ENCODE results near the gene RAI14. TPM values are rescaled to one million over a fixed set of nuclear protein-coding genes. Genes with fewer than 3 reads are reported as not detected.

Gene RAI14
- total RNA-seq, 2 donors from 2014 or later = 70.7 to 80.1 TPM

- H3K27me3 ChIP-seq (replicated peaks; ENCODE audit: insufficient read depth) = no peaks in the 10 kb centered on the region
- no peak overlapping the region for H3K4me3 ChIP-seq
- no peaks in the 10 kb centered on the region for H3K9me3 ChIP-seq
- no peaks in the 10 kb centered on the region for H3K36me3 ChIP-seq
- DNase-seq (ENCODE audit: low spot score) (no peak), ATAC-seq (ENCODE audit: insufficient number of reproducible peaks, low FRiP score, low read depth) (no peak)
- peaks cover 40 to 46% of the 10 kb centered on the region in 2 donors for H3K4me1 ChIP-seq (ENCODE audit: control insufficient read depth in 1 of 2, low read depth in 2 of 2)
- H3K27ac ChIP-seq = peak overlapping the region; percentile 12 to 56
- no peak for TF ChIP-seq CTCF (IDR thresholded peaks at IDR 0.05)
Observed at GRCh38 chr5:34706084-34706483, 50.0 kb downstream of the RAI14 start.

GRCh38 chr5:34707451-34708107 lies 51.5 kb downstream of the RAI14 start:
- DNase-seq (ENCODE audit: low spot score) = no peak
- Histone ChIP-seq H3K27me3 (replicated peaks; ENCODE audit: insufficient read depth) (no peaks in the 10 kb centered on the region), H3K9me3 (no peaks in the 10 kb centered on the region), H3K36me3 (no peaks in the 10 kb centered on the region), H3K4me1 (ENCODE audit: control insufficient read depth in 1 of 2, low read depth in 2 of 2) (peaks cover 40 to 44% of the 10 kb centered on the region in 2 donors), H3K27ac (peak overlapping the region; percentile 12 to 56), H3K4me3 (no peak overlapping the region)
- TF ChIP-seq CTCF (IDR thresholded peaks at IDR 0.05) = no peak
- no peak for ATAC-seq (ENCODE audit: insufficient number of reproducible peaks, low FRiP score, low read depth)

- H3K36me3 ChIP-seq = no peaks in the 10 kb centered on the region
- H3K4me3 ChIP-seq = no peak overlapping the region
- no peak for TF ChIP-seq CTCF (IDR thresholded peaks at IDR 0.05)
- peak overlapping the region; percentile 60 to 67 for H3K27ac ChIP-seq
- no peak for ATAC-seq (ENCODE audit: insufficient number of reproducible peaks, low FRiP score, low read depth)
- H3K27me3 ChIP-seq (replicated peaks; ENCODE audit: insufficient read depth) = no peaks in the 10 kb centered on the region
- DNase-seq (ENCODE audit: low spot score) = no peak
- H3K9me3 ChIP-seq = no peaks in the 10 kb centered on the region
- peaks cover 40 to 44% of the 10 kb centered on the region in 2 donors for H3K4me1 ChIP-seq (ENCODE audit: control insufficient read depth in 1 of 2, low read depth in 2 of 2)
Observed at GRCh38 chr5:34708777-34709176, 52.6 kb downstream of the RAI14 start.

DNA sequence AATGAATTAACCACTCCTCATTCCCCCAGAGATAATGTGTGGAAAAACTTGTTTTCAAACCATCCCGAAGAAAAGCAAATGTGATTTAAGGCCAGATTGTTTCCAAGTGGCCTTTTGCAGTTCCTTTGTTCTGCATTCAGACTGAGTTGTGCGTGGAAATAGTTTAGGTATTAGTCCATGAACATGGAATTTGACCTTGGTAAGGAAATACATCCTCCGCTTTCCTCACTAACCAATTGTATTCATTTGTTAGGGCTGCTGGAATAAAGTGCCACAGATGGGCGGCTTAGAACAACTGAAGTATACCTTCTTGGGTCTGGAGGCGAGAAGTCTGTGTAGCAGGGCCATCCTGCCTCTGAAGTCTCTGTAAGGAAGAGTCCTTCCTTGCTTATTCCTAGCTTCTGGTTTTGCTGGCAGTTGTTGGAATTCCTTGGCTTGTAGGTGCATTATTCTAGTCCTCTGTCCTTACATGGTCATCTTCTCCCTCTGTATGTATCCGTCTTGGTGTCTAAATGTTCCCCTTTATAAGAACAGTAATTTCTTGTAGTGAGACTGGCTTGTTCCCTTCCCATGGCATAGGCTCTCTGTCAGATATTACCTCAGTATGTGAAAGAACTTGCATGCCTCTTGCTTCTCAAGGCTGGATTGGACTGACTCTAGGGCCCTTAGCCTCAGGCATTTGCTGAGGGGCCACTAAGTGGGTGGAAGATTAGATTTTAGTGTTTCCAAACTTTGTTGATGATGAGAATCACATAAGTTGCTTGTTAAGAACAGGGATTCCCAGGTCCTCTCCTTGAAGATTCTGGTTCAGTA lies 53.9 kb downstream of the RAI14 start:
- H3K9me3 ChIP-seq = no peaks in the 10 kb centered on the region
- H3K4me3 ChIP-seq = no peak overlapping the region
- peaks cover 40 to 53% of the 10 kb centered on the region in 2 donors for H3K4me1 ChIP-seq (ENCODE audit: control insufficient read depth in 1 of 2, low read depth in 2 of 2)
- no peak for TF ChIP-seq CTCF (IDR thresholded peaks at IDR 0.05)
- ATAC-seq (ENCODE audit: insufficient number of reproducible peaks, low FRiP score, low read depth) (peak; percentile 44), DNase-seq (ENCODE audit: low spot score) (no peak)
- H3K27ac ChIP-seq = peak overlapping the region; percentile 60 to 67
- no peaks in the 10 kb centered on the region for H3K36me3 ChIP-seq
- H3K27me3 ChIP-seq (replicated peaks; ENCODE audit: insufficient read depth) = no peaks in the 10 kb centered on the region

- Histone ChIP-seq H3K4me1 (ENCODE audit: control insufficient read depth in 1 of 2, low read depth in 2 of 2) (peaks cover 20 to 51% of the 10 kb centered on the region in 2 donors), H3K4me3 (no peak overlapping the region), H3K36me3 (no peaks in the 10 kb centered on the region), H3K27me3 (replicated peaks; ENCODE audit: insufficient read depth) (no peaks in the 10 kb centered on the region), H3K27ac (no peak overlapping the region), H3K9me3 (no peaks in the 10 kb centered on the region)
- DNase-seq (ENCODE audit: low spot score) = no peak
- TF ChIP-seq CTCF (IDR thresholded peaks at IDR 0.05) = no peak
- no peak for ATAC-seq (ENCODE audit: insufficient number of reproducible peaks, low FRiP score, low read depth)
Observed at GRCh38 chr5:34712565-34712964, 56.4 kb downstream of the RAI14 start.
